ENCODE results near the gene AKR1B1. TPM values are rescaled to one million over a fixed set of nuclear protein-coding genes. Genes with fewer than 3 reads are reported as not detected.

The AKR1B1 gene
- total and polyA plus RNA-seq, 2 of the 4 experiments (the other 2 are of a cell fraction), result 90.9 to 201 TPM

GRCh38 chr7:134474828-134475227 is 15.9 kb upstream of the AKR1B1 start:
- CTCF ChIA-PET, result interaction anchor here (0.9 kb wide), 2 partner anchors 9 to 17 kb away, joined by 3 read pairs; no protein-coding TSS in a partner anchor
- H2BK15ac ChIP-seq (ENCODE audit: low read depth, low read length), result peak overlapping the region; percentile 31; the same call in 1 of the 3 replicates

More at GRCh38 chr7:134474828-134475227, 15.9 kb upstream of the AKR1B1 start:
- DNase-seq (no peak), ATAC-seq (ENCODE audit: low read depth) (no peak)
- in situ Hi-C loops (cut with MboI; ENCODE audit: low sequenced_read_pairs), result no loop called here
- no peaks in the 10 kb centered on the region for H3K79me1 ChIP-seq (ENCODE audit: low read depth in 1 of 2, low read length in 2 of 2)
- no peak overlapping the region for H2AK5ac ChIP-seq (ENCODE audit: low read depth, low read length)
- no peak overlapping the region for H2AK9ac ChIP-seq (replicated peaks; ENCODE audit: low read depth, low read length, poor library complexity)
- H3K56ac ChIP-seq (ENCODE audit: extremely low read depth, insufficient read depth, low read length), result no peak overlapping the region
- H3K27ac ChIP-seq (ENCODE audit: insufficient read depth, low read length), result no peak overlapping the region
- H3K9me3 ChIP-seq (ENCODE audit: control insufficient read depth, insufficient read depth, low read length), result no peaks in the 10 kb centered on the region
- H2BK5ac ChIP-seq (ENCODE audit: low read depth, low read length, poor library complexity, severe bottlenecking), result peak overlapping the region; percentile 60
- no peak overlapping the region for H2BK20ac ChIP-seq (ENCODE audit: low read depth, low read length)
- H4K91ac ChIP-seq (ENCODE audit: insufficient read depth, low read depth, low read length), result no peak overlapping the region
- TF ChIP-seq MAFK (IDR thresholded peaks at IDR 0.05; ENCODE audit: low read depth, low read length) (no peak), RCOR1 (IDR thresholded peaks at IDR 0.05; ENCODE audit: insufficient replicate concordance, low read length) (no peak), MAZ (IDR thresholded peaks at IDR 0.05; ENCODE audit: borderline replicate concordance, low read depth, low read length) (no peak), MXI1 (IDR thresholded peaks at IDR 0.05; ENCODE audit: borderline replicate concordance, low read depth, low read length) (no peak), RFX5 (IDR thresholded peaks at IDR 0.05; ENCODE audit: low read depth, low read length) (no peak), CHD1 (IDR thresholded peaks at IDR 0.05; ENCODE audit: low read depth, low read length) (no peak)
- no peak overlapping the region for H4K5ac ChIP-seq (ENCODE audit: low read depth, low read length)
- no peak overlapping the region for H3K9ac ChIP-seq (ENCODE audit: low read depth, low read length)
- intact Hi-C loops (cut with micrococcal nuclease), result no loop called here
- no peak overlapping the region for H2BK120ac ChIP-seq (ENCODE audit: low read depth, low read length)
- H3K27me3 ChIP-seq (ENCODE audit: control insufficient read depth, insufficient read depth, low read length), result no peaks in the 10 kb centered on the region
- no peaks in the 10 kb centered on the region for H4K20me1 ChIP-seq (ENCODE audit: insufficient read depth, low read length)
- WGBS, 2 experiments (ENCODE audit: extremely low coverage in 2 of 2, insufficient read length in 1 of 2), result no CpG with 5 or more reads among the region's 1 CpG
- no peak overlapping the region for H4K8ac ChIP-seq (ENCODE audit: low read depth in 2 of 2, low read length in 2 of 2)
- no peaks in the 10 kb centered on the region; the same call in 1 of the 2 replicates for H3K4me1 ChIP-seq (ENCODE audit: control insufficient read depth, insufficient read depth, low read length)
- BruUV-seq (replicated peaks), result no TSS peak
- H3K4me2 ChIP-seq (ENCODE audit: low read depth, low read length), result no peak overlapping the region
- peaks cover 7% of the 10 kb centered on the region; the same call in 1 of the 2 replicates for H3K9me1 ChIP-seq (ENCODE audit: insufficient read depth, low read length)
- no peak overlapping the region for H3K23ac ChIP-seq (ENCODE audit: low read depth, low read length)
- H3K36me3 ChIP-seq (ENCODE audit: control insufficient read depth, insufficient read depth, low read length), result no peaks in the 10 kb centered on the region
- H3K4ac ChIP-seq (ENCODE audit: low read depth, low read length), result no peak overlapping the region
- H3K14ac ChIP-seq (replicated peaks; ENCODE audit: low read depth, low read length), result no peak overlapping the region
- no peak overlapping the region for H2AFZ ChIP-seq (replicated peaks; ENCODE audit: low read length, poor library complexity)
- no peak overlapping the region for H3K4me3 ChIP-seq (ENCODE audit: insufficient read depth, low read depth, low read length)
- H3K18ac ChIP-seq (ENCODE audit: low read depth, low read length), result no peak overlapping the region
- POLR2A ChIA-PET (ENCODE audit: unreplicated experiment), result interaction anchor here (0.6 kb wide), 2 partner anchors 11 to 1112 kb away, joined by 4 to 11 read pairs; no protein-coding TSS in a partner anchor
- dilution Hi-C loops (cut with HindIII; ENCODE audit: low sequenced_read_pairs, unreplicated experiment), result no loop called here

Data from IMR-90 (cell line).